SKM-1 treated with dmso at 0.1 percent for 144 hours (cell line): ENCODE measurements around the gene IRF2BP1.

Experiments
- DNase-seq: peaks from one replicate; lab custom pipeline; 2025; ENCODE audit not compliant: unreplicated experiment; lab: John Stamatoyannopoulos, UW

The IRF2BP1 gene

DNA sequence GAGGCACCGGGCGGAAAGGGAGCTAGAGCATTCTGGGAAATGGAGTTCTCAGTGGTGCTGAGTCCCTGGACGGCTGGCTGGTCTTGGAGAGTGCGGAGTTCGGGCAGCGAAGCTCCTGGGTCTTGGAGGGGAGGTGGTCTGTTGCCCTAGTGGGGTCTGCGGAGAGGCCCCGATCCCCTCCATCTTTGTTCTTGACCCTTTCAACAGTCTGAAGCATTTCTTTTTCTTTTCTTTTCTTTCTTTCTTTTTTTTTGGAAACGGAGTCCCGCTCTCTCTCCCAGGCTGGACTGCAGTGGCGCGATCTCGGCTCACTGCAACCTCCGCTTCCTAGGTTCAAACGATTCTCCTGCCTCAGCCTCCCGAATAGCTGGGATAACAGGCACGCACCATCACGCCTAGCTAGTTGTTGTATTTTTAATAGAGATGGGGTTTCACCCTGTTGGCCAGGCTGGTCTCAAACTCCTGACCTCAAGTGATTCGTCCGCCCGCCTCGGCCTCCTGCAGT lies 22.6 kb downstream of the IRF2BP1 start:
- DNase-seq = no peak

- DNase-seq = peak; percentile 87
Observed at GRCh38 chr19:45862564-45863334, 23.2 kb downstream of the IRF2BP1 start, which contains the start of gene SYMPK. TSS of gene SYMPK (minus strand) at chr19:45863147. CDS start at chr19:45854495, 8,652 bp downstream.

DNA sequence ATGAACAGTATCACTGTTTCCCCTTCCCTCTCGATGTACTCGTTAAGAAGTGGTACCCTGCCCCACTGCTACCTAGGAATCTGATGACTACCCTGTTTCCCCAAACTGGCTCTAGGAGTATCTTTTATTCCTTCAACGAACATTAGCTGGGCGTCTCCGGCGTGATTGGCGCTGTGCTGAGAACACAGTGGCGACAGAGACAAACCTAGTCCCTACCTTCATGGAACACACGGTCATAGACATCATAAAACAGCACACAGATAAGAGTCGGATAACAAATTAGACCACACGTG lies 23.7 kb downstream of the IRF2BP1 start:
- DNase-seq = no peak

GRCh38 chr19:45860359-45861259 lies 25.3 kb downstream of the IRF2BP1 start:
- DNase-seq = no peak

- no peak for DNase-seq
Observed at GRCh38 chr19:45854167-45854778, 31.7 kb downstream of the IRF2BP1 start.

- no peak for DNase-seq
Observed at GRCh38 chr19:45852983-45853382, 33.0 kb downstream of the IRF2BP1 start.

DNA sequence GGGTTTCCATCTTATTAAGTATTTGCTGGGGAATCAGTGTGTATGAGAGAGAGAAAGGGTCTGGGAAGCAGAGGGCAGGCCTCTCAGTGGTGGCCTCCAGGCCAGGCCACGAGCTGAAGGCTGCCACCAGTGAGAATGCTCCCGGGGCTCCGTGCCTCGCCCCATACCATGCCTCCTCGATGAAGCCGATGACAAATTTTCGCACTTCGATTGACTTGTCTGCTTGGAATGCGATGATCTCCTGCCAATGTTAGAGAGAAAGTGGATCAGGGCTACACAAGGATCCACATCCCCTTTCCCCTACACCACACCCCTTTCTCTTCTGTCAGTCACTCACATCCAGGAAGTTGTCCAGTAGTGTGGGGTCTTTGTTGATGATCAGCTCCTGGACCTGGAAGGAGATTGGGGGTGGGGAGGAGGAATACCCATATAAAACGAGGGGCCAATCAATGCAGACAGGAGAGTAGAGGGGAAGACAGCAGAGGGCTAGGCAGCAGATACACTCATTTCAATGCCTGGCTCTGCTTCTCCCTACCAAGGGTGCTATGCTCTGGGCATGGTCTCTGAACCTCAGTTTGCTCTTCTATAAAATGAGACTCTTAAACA lies 33.7 kb downstream of the IRF2BP1 start:
- no peak for DNase-seq

DNA sequence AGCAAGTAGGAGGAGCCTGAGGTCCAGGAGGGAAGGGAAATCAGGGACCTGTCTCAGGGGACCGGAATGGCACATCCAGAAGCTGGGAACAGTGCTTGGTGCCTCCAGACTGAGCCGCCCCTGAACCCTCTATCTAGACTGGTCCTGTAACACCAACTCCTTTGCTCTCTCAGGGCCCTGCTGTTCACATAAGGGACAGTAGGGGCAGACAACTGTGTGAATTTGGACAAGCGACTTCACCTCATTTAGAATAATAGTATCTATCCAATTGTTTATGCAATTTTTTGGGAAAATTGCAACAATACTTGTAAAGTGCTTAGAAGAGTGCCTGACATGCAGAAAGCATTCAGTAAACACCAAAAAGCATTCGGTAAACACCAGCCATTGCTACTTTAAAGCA lies 37.0 kb downstream of the IRF2BP1 start:
- no peak for DNase-seq

GRCh38 chr19:45847663-45848062 lies 38.3 kb downstream of the IRF2BP1 start:
- no peak for DNase-seq

DNA sequence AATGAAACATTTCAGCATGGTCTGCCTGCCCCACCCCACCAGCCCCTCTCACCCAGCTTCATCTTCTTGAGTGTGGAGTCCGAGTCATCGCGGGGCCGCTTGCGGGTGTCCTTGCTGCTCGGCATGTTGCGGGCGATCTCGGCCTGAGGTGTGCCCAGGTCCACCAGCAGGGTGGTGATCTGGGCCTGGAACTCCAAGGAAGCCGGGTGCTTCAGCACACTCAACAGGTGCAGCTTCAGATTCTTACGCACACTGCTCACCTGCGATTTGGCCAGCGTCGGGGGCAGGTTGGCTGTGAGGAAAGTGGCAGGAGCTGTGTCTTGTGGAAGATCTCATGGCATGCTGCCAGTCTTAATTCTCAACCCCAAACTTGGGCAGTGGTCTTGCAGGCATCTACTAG lies 43.7 kb downstream of the IRF2BP1 start:
- no peak for DNase-seq

DNA sequence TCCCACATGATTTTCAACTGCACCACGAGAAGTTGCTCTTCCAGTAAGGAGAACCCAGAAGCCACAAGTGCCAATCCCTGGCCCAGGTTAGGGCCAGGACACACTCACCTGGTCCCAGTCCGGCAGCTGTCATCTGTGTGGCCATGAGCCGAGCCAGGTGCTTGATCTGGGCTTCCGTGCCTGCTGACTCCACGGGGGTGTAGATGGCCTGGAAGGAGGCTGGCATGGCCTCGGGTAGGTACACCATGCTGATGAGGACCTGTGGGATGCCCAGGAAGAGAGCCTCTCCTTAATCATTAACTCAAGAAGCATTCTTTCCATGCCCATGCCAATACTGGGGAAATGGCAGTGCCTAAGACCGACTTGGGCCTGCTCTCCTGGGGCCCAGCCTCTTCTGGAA lies 51.0 kb downstream of the IRF2BP1 start:
- DNase-seq = no peak
